Urinary bladder (tissue), 4 donors: Measurements from ENCODE around the gene ARHGEF7. TPM values are rescaled to one million over a fixed set of nuclear protein-coding genes. Genes with fewer than 3 reads are reported as not detected.

ENCODE experiments used
- DNase-seq: peaks from one replicate; pipeline ENCODE4 v3.0.0-alpha.2; 2015; ENCODE audit errors: extremely low spot score
- H3K27ac ChIP-seq: one replicate; pipeline ENCODE4 v1.5.1; 2013; ENCODE audit warnings: low read depth, mild to moderate bottlenecking, moderate library complexity
- H3K36me3 ChIP-seq: one replicate; pipeline ENCODE4 v1.6.1; 2013; ENCODE audit warnings: mild to moderate bottlenecking, moderate library complexity; ENCODE audit not compliant: insufficient read depth
- H3K4me1 ChIP-seq: one replicate; pipeline ENCODE4 v1.6.1; 2013; ENCODE audit warnings: mild to moderate bottlenecking, moderate library complexity; ENCODE audit not compliant: insufficient read depth
- H3K4me3 ChIP-seq: one replicate; pipeline ENCODE4 v1.5.1; 2013; ENCODE audit warnings: low read depth, low read length
- WGBS: extraction: QIAGEN DNeasy Blood & Tissue Kit; methylation state at CpG from one replicate; pipeline ENCODE4 v1.1.7; 2013; 5-methylcytosine and 5-hydroxymethylcytosine counted together
- polyA plus RNA-seq: library from polyadenylated mRNA; stranded (reverse); fragments of 200-250 nt; gene quantifications from one replicate; pipeline ENCODE4 v1.2.3, GENCODE V29; 2013
- total RNA-seq: library from RNA; depleted of rRNA; stranded (reverse); fragments of >200 nt; gene quantifications from one replicate; pipeline ENCODE4 v1.2.3, GENCODE V29; 2014
- donor health status: healthy with polysubstance abuse.
- donor health status: healthy.

ARHGEF7 gene
- total and polyA plus RNA-seq, 2 donors: 29.8 to 148 TPM

DNA sequence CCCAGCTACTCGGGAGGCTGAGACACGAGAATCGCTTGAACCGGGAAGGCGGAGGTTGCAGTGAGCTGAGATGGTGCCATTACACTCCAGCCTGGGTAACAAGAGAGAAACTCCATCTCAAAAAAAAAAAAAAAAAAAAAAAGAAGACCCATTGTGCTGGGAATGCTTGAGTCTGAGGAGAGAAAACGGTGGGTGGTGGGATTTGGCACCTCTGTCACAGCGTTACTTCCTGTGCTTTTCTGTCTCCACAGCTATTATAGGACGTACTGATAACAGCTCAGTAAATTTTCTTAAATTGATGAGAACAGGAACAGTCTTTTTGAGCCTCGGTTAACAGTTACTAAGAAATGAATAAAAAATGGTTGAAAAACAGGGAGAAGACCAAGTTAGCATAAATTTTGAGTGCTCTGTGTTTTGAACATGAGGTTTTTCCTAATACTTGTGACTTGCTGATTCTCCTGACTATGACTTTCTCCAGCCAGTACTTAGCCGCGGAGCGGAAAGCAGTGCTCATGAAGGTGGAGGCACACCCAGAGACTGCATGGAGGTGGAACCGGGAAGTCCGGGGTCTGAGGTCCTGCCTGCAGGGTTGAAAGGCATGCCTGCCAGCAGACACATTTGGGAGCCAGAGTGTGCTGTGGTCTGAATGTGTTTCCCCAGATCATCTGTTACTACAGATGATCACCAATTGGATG lies 150.0 kb downstream of the ARHGEF7 start:
- Histone ChIP-seq H3K27ac (no peak overlapping the region), H3K36me3 (no peaks in the 10 kb centered on the region), H3K4me1 (no peaks in the 10 kb centered on the region), H3K4me3 (no peak overlapping the region)
- 90% methylated on average over 14 of the region's 14 CpGs for WGBS
- no peak for DNase-seq

DNA sequence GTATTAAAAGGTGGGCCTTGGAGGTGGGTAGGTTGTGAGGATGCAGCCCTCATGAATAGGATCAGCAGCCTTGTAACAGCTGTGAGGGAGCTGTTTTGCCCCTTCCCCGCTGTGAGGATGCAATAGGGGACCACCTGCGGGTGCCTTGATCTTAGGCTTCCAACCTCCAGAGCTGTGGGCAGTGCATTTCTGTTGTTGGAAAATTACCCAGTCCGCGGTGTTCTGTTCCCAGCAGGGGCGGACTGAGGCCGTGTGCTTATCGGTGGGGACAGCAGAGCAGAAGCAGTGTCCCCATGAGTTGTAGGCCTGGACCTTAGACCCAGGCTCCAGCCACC lies 150.6 kb downstream of the ARHGEF7 start:
- Histone ChIP-seq H3K4me1 (no peaks in the 10 kb centered on the region), H3K27ac (no peak overlapping the region), H3K4me3 (no peak overlapping the region), H3K36me3 (no peaks in the 10 kb centered on the region)
- DNase-seq: no peak
- 92% methylated on average over 7 of the region's 7 CpGs for WGBS

DNA sequence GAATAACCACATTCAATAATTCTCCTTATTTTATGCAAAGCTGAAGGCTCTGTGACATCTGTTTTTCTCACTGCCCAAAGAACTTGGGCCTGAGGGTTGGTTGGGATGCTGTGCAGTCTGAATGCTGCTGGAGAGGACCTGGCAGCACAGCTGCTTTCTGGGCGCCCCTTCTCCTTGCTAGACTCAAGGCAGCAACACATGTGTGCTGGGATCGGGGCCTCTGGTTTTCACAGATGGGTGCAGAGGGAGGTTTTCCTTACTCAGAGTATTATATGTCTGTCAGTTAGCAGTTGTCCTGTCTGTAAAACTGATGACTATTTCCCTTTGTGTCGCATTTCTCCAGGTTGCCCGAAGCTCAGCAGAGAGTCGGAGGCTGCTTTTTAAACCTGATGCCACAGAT lies 152.1 kb downstream of the ARHGEF7 start:
- H3K4me3 ChIP-seq: no peak overlapping the region
- H3K36me3 ChIP-seq: no peaks in the 10 kb centered on the region
- no peak for DNase-seq
- no peaks in the 10 kb centered on the region for H3K4me1 ChIP-seq
- WGBS: 87% methylated on average over 5 of the region's 5 CpGs
- no peak overlapping the region for H3K27ac ChIP-seq

DNA sequence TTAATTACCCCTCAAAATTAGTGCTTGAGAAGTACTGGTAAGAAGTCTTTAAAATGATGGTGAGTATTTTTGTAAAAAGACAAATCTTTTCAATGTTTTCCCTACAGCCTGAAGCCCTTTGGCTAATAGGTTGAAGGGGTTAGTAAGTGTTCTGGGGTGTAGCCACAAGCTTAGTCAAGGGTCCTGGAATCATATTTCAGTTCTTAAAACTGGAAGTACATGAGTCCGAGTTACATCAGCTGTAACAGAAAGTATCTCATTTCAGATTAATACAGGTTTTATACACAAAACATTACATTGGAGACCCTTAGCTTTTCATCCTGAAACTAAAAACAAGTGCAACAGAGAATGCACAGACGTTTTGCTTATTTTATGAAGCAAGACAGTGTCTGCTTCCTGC lies 152.7 kb downstream of the ARHGEF7 start:
- H3K4me3 ChIP-seq: no peak overlapping the region
- H3K27ac ChIP-seq: no peak overlapping the region
- H3K36me3 ChIP-seq: no peaks in the 10 kb centered on the region
- WGBS: 32% methylated on average over 2 of the region's 2 CpGs
- DNase-seq: no peak
- no peaks in the 10 kb centered on the region for H3K4me1 ChIP-seq

DNA sequence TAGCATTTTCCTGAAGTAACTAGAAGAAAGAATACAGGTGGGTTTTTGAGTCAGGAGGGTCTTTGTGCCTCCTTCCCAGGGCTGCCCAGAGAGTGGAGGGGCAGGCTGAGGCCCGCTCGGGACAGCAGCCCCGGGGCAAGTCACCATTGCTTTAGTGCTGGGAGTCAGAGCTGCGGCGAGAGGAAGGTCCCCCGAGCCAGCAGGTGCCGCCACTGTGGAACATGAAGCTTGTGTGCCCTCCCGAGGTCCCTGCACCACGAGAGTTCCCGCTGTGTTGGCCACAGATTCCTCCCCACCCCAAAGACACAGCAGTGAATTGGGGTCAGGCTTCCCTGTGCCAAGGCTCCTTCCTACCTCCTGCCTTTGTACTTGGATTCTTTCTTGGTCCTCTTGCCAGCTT lies 154.4 kb downstream of the ARHGEF7 start:
- Histone ChIP-seq H3K36me3 (no peaks in the 10 kb centered on the region), H3K4me1 (no peaks in the 10 kb centered on the region), H3K4me3 (no peak overlapping the region), H3K27ac (no peak overlapping the region)
- 90% methylated on average over 10 of the region's 10 CpGs for WGBS
- no peak for DNase-seq

DNA sequence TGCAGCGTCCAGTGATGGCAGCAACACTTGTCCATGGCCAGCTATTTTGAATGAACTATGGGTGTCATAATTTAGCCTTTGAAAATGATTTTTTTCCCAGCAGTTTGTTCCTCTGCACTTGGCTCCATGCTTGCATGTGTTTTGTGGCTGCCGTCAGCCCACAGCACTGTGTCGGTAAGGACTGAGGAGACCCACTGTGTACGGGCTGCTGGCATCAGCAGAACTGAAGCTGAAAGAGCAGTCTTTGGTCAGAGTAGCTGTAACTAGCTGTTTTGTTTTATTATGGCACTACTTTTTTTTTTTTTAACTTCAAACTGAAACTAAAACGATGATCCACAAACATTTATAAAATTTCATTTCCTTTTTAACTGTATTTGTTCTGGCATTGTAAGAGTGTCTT lies 155.0 kb downstream of the ARHGEF7 start:
- no peak overlapping the region for H3K27ac ChIP-seq
- no peak for DNase-seq
- H3K36me3 ChIP-seq: no peaks in the 10 kb centered on the region
- WGBS: 61% methylated on average over 5 of the region's 5 CpGs
- H3K4me1 ChIP-seq: no peaks in the 10 kb centered on the region
- no peak overlapping the region for H3K4me3 ChIP-seq

DNA sequence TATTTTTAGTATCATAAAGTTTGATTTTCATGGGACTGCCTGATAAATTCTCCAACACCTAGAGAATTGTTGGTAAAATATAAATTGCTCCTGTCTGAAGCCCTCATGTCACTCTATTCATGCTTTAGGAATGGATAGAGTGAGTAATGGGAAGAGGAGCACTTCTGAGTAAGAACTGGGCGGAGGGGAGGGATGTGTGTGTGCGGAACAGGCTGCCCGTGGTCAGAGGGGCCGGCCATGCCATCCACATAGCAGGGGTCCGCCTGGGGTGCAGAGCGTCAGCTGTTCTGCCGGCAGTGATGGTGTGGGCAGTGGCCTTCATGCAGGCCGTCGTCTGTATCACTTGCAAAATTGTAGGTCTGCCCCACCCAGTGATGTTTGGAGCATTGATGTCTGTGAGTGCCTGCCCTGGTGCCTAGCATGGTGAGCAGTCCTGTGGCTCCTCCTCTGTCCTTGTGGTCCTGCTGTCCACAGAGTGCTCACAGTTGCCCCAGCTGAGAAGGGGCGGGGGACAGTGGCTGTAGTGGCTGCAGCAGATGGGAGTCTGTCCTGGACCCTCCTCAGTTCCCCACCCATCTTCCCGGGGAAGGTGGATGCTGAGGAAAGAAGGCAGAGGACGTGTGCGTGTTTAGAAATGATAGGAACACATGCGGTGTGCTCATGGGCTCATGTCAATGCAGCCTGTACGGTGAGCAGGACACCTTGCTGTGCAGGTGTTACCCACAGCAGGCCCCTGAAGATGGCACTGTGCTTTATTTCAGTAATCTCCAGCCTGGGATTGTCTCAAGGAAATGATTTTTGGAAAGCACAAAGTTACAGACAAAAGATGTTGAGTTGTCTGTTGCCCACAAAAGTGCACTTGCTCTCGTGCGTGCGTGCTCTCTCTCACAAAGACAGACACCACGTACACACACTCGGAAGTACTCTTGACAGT lies 155.9 kb downstream of the ARHGEF7 start:
- no peaks in the 10 kb centered on the region for H3K4me1 ChIP-seq
- no peak overlapping the region for H3K27ac ChIP-seq
- no peak overlapping the region for H3K4me3 ChIP-seq
- no peaks in the 10 kb centered on the region for H3K36me3 ChIP-seq
- 90% methylated on average over 20 of the region's 20 CpGs for WGBS
- no peak for DNase-seq

DNA sequence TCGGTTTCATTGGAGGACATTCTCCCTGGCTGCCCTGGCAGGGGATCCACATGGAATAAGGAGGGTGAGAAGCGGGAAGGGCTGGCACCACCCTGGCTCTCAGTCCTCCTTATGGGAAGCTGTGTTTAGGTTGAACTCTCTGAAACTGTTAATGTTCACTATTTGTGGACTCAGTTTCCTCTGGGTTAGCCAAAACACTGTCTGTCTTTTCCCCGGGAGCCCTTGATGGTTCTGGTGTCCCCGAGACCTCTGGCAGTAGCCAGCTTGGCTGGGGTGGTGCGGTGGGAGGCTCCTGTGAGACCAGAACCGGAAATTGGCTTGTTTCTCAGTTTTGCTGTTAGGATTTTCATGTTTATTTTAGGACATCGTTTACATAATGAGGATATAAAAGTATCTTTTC lies 157.0 kb downstream of the ARHGEF7 start:
- no peak overlapping the region for H3K4me3 ChIP-seq
- WGBS: 57% methylated on average over 7 of the region's 7 CpGs
- H3K4me1 ChIP-seq: no peaks in the 10 kb centered on the region
- H3K36me3 ChIP-seq: no peaks in the 10 kb centered on the region
- DNase-seq: no peak
- H3K27ac ChIP-seq: no peak overlapping the region

DNA sequence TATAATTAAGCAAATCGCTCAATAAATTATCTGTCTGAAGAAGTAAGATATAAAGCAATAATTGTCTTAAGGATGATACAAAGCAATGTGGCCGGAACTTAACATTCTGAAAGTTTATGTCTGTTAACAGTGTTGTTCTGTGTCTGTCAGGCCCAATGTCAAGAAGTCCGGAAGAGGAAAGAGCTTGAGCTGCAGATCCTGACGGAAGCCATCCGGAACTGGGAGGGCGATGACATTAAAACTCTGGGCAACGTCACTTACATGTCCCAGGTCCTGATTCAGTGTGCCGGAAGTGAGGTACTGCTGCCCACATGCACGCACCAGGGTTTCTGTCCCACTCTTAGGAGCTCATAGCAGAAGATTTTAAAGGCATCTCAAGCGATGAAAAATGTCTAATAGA lies 160.3 kb downstream of the ARHGEF7 start:
- DNase-seq: no peak
- no peak overlapping the region for H3K27ac ChIP-seq
- no peaks in the 10 kb centered on the region for H3K4me1 ChIP-seq
- WGBS: 86% methylated on average over 10 of the region's 10 CpGs
- H3K4me3 ChIP-seq: no peak overlapping the region
- H3K36me3 ChIP-seq: no peaks in the 10 kb centered on the region

DNA sequence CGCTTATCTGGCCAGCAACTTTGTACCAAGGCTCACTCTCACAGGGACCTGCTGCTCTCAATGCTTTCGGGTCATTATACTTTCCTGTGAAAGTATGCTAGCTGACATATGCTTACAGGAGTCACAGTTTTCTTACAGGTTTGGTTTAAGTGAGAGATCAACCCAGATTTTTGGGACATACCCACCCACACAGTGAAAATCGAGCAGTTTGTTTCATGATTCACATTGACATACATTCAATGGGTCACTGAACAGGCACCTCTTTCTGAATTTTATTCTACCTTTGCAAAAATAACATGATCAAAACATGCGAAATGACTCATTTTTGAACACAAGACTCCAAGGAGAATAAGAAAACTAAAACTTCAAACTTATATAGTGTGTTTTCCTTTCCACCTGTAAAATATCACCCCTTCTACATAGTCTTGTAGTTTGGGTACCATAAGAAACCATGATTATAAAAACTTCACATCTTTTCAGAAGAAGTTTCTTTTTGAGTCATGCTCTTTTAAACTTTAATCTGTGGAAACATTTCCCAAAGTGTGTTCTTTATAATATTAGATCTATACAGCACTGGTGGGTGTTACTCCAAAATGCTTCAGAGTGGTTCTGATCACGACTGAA lies 161.0 kb downstream of the ARHGEF7 start:
- Histone ChIP-seq H3K4me3 (no peak overlapping the region), H3K4me1 (no peaks in the 10 kb centered on the region), H3K36me3 (no peaks in the 10 kb centered on the region), H3K27ac (no peak overlapping the region)
- 92% methylated on average over 5 of the region's 5 CpGs for WGBS
- DNase-seq: no peak

DNA sequence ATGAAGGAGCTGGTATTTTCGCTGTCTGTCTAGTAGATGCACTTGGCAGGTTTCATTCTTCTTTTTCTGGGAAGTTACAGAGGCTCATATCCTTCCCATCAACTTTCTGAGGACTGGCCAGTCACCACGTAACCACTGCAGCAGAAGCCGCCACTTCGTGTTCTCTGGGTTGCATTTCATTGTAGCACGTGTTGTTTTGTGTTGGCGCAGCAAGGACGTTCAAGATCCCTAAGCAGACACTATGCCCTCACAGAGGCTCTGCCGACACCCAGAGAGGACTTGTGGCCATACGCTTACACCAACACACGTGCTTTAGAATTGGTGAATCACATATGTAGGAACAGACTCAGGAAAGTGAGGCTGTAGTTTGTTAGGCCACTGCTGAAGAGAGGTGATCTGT lies 163.1 kb downstream of the ARHGEF7 start:
- no peak overlapping the region for H3K4me3 ChIP-seq
- no peak overlapping the region for H3K27ac ChIP-seq
- no peak for DNase-seq
- 95% methylated on average over 10 of the region's 10 CpGs for WGBS
- H3K4me1 ChIP-seq: no peaks in the 10 kb centered on the region
- H3K36me3 ChIP-seq: no peaks in the 10 kb centered on the region

DNA sequence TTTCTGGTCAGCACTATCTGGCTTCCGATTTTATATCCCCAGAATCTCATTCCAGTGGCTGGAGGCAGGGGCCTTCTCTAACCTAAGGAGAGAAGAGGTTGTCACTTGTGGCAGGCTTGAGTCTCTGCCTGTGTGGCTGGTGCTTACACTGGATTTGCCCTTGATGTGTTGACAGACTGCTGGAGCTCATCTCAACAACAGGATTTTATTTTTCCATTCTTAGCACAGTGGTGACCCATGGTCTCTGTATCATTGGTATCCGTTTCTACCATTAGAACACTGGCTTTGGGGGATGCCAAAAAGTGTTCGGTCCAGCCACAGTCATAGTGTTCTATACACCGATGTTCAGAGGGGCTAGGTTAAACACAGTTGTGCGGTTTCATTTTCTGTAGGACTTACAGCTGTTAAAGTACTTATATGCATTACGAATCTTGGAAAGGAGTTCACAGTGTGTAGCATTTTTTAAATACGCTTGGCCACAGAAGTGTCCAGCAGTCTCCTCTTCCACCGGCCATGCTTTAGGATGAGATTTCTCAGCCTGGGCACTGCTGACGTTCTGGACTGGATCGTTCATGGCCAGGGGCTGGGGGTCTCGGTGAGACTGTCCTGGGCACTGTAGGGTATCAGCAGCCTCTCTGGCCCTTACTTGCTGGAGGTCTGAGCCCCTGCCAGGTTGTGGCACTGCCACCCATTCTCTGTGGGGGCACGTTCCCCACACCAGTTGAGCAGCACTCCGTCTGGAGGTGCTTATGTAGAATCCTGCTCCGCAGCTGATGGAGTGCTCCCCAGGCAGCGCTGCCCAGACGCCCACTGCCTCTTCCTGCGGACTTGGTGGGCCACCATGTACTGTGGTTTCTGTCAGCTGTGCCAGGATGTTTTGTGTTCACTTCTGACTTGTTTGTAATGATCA lies 163.9 kb downstream of the ARHGEF7 start:
- no peak for DNase-seq
- 90% methylated on average over 17 of the region's 17 CpGs for WGBS
- Histone ChIP-seq H3K4me1 (no peaks in the 10 kb centered on the region), H3K36me3 (no peaks in the 10 kb centered on the region), H3K4me3 (no peak overlapping the region), H3K27ac (no peak overlapping the region)

DNA sequence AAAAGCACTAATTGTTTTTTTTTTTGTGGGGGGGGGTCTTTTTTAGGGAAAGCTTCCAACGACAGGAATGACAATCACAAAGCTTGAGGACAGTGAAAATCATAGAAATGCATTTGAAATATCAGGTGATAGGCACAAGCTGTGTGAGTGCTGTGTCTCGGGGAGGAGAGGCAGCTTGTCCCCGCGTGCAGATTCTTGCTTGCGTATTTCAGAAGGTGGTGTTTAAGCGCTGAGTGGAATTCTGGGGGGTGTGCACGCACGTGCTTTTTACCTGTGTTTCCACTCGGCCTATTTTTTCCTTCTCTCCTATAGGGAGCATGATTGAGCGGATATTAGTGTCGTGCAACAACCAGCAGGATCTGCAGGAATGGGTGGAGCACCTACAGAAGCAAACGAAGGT lies 165.1 kb downstream of the ARHGEF7 start:
- no peak for DNase-seq
- H3K27ac ChIP-seq: no peak overlapping the region
- 89% methylated on average over 12 of the region's 12 CpGs for WGBS
- H3K4me3 ChIP-seq: no peak overlapping the region
- no peaks in the 10 kb centered on the region for H3K36me3 ChIP-seq
- no peaks in the 10 kb centered on the region for H3K4me1 ChIP-seq
